B cell (primary cell): ENCODE data around the gene MYO5C. TPM values are rescaled to one million over a fixed set of nuclear protein-coding genes. Genes with fewer than 3 reads are reported as not detected.

Experiments
- ATAC-seq: fragments of 200-7000 bp; cut with Tn5 transposase; one replicate; pipeline ENCODE4 v1.10.0; 2021; ENCODE audit warnings: low read depth, mild to moderate bottlenecking, moderate number of reproducible peaks, moderate library complexity
- CTCF ChIA-PET: fragments of 350-600 bp; sonication (Branson Sonifier 250); formaldehyde crosslinking; loops from one replicate; lab custom pipeline; 2021; ENCODE audit warnings: antibody characterized with exemption, inconsistent platforms; lab: Charles Lee
- POLR2A ChIA-PET: fragments of 350-600 bp; sonication (Branson Sonifier 250); formaldehyde crosslinking; loops from one replicate; lab custom pipeline; 2021; ENCODE audit warnings: antibody characterized with exemption; lab: Charles Lee
- DNase-seq: peaks from one replicate; pipeline ENCODE4 v3.0.0; 2013
- H2AFZ ChIP-seq: 2 replicates; pipeline ENCODE4 v1.6.1; 2012; ENCODE audit warnings: mild to moderate bottlenecking, low read depth, low read length; ENCODE audit not compliant: insufficient read depth, poor library complexity, severe bottlenecking
- H3K27ac ChIP-seq, 2 donors: 1 replicate in 1 of 2; 2 replicates in 1 of 2; pipeline ENCODE4 v1.5.1; 2012 to 2013; ENCODE audit warnings: low read length in 2 of 2, mild to moderate bottlenecking in 2 of 2, moderate library complexity in 1 of 2
- H3K27me3 ChIP-seq, 4 experiments: fragments of 200-600 bp in 1 of 4; sonication (generic) in 1 of 4; replicated peaks in 1 of 4; 1 replicate in 2 of 4; 2 replicates in 2 of 4; pipeline versions ENCODE4 v1.6.1 to v1.7.0; 2013 to 2016; ENCODE audit warnings: low read length in 3 of 4, mild to moderate bottlenecking in 2 of 4, mixed read lengths in 1 of 4, moderate library complexity in 1 of 4; ENCODE audit not compliant: insufficient read depth in 4 of 4, control insufficient read depth in 3 of 4; ENCODE audit errors: control extremely low read depth in 1 of 4
- H3K36me3 ChIP-seq, 2 experiments: replicated peaks in 1 of 2; 1 replicate in 1 of 2; 2 replicates in 1 of 2; pipeline versions ENCODE4 v1.6.1 to v1.7.1; 2013; ENCODE audit warnings: low read length in 1 of 2; ENCODE audit not compliant: insufficient read depth in 2 of 2, control insufficient read depth in 1 of 2; ENCODE audit errors: control extremely low read depth in 1 of 2, extremely low read depth in 1 of 2
- H3K4me1 ChIP-seq, 2 donors: fragments of 200-600 bp in 1 of 2; sonication (generic) in 1 of 2; 1 replicate in 1 of 2; 2 replicates in 1 of 2; pipeline versions ENCODE4 v1.5.1 to v1.6.1; 2013 to 2017; ENCODE audit warnings: low read length in 2 of 2; ENCODE audit not compliant: control insufficient read depth in 2 of 2, insufficient read depth in 2 of 2
- H3K4me2 ChIP-seq: replicated peaks from 2 replicates; pipeline ENCODE3; 2012; ENCODE audit warnings: mild to moderate bottlenecking, low read depth, low read length; ENCODE audit not compliant: poor library complexity, severe bottlenecking
- H3K4me3 ChIP-seq, 5 experiments: fragments of 200-600 bp in 1 of 5; sonication (generic) in 1 of 5; 1 replicate in 3 of 5; 2 replicates in 2 of 5; pipeline versions ENCODE4 v1.5.1 to v1.7.0; 2011 to 2016; ENCODE audit warnings: low read length in 4 of 5, mild to moderate bottlenecking in 4 of 5, low read depth in 2 of 5, control low read depth in 1 of 5, moderate library complexity in 1 of 5; ENCODE audit not compliant: insufficient read depth in 1 of 5; ENCODE audit errors: control extremely low read depth in 1 of 5, extremely low read depth in 1 of 5
- H3K79me2 ChIP-seq: fragments of 200-600 bp; sonication (generic); one replicate; pipeline ENCODE4 v1.6.0; 2016; ENCODE audit warnings: low read length; ENCODE audit not compliant: control insufficient read depth, insufficient read depth
- H3K9ac ChIP-seq: fragments of 200-600 bp; sonication (generic); 2 replicates; pipeline ENCODE4 v1.6.1; 2017; ENCODE audit warnings: mild to moderate bottlenecking, low read length, moderate library complexity
- H3K9me3 ChIP-seq, 3 donors: one replicate each; pipeline versions ENCODE4 v1.6.1 to v1.7.1; 2013; ENCODE audit warnings: low read length in 2 of 3; ENCODE audit not compliant: control insufficient read depth in 2 of 3, insufficient read depth in 1 of 3; ENCODE audit errors: control extremely low read depth in 1 of 3
- H4K20me1 ChIP-seq: 2 replicates; pipeline ENCODE4 v1.6.0; 2012; ENCODE audit warnings: mild to moderate bottlenecking, low read length; ENCODE audit not compliant: insufficient read depth, control insufficient read depth, poor library complexity, severe bottlenecking
- H3K27ac Mint-ChIP-seq: one replicate; pipeline ENCODE4 v1.8.0; 2021; ENCODE audit warnings: mixed read lengths
- H3K27me3 Mint-ChIP-seq: one replicate; pipeline ENCODE4 v1.8.0; 2021; ENCODE audit warnings: mixed read lengths
- H3K4me1 Mint-ChIP-seq: one replicate; pipeline ENCODE4 v1.8.0; 2021; ENCODE audit warnings: mixed read lengths
- H3K4me3 Mint-ChIP-seq: one replicate; pipeline ENCODE4 v1.8.0; 2021; ENCODE audit warnings: mixed read lengths
- H3K9me3 Mint-ChIP-seq: one replicate; pipeline ENCODE4 v1.8.0; 2022; ENCODE audit warnings: mixed read lengths; ENCODE audit not compliant: insufficient read depth
- CTCF ChIP-seq: fragments of 200-600 bp; IDR thresholded peaks from one replicate; pipeline ENCODE4 v1.8.0; 2022; ENCODE audit warnings: antibody characterized with exemption, mild to moderate bottlenecking
- EZH2 ChIP-seq: IDR thresholded peaks from 2 replicates; pipeline ENCODE4 v1.6.1; 2012; ENCODE audit warnings: borderline replicate concordance, low read depth, mild to moderate bottlenecking, moderate library complexity, low read length; ENCODE audit not compliant: insufficient read depth, poor library complexity, severe bottlenecking
- WGBS: methylation state at CpG from one replicate; pipeline ENCODE4 v1.1.5; 2013; ENCODE audit warnings: missing lambda C conversion rate; ENCODE audit not compliant: insufficient coverage; 5-methylcytosine and 5-hydroxymethylcytosine counted together
- intact Hi-C: fragments of 100-400 bp; cut with micrococcal nuclease; formaldehyde crosslinking; loops from one replicate; pipeline ENCODE4 v1.10.0; 2022
- polyA plus RNA-seq: library from polyadenylated mRNA; depleted of rRNA; stranded (reverse); fragments of >200 nt; gene quantifications from 2 replicates; pipeline ENCODE4 v1.2.3, GENCODE V29; 2012
- total RNA-seq, 2 donors: library from RNA; stranded (reverse); fragments of 120-200 nt in 1 of 2; gene quantifications; 1 replicate in 1 of 2; 2 replicates in 1 of 2; pipeline versions ENCODE4 v1.2.3 to v1.2.4, GENCODE V29; 2013 to 2022

MYO5C gene
- total and polyA plus RNA-seq, 2 donors (not counting 1 experiment from before 2014, with no cell fraction given), result 0.54 to 4.5 TPM

DNA sequence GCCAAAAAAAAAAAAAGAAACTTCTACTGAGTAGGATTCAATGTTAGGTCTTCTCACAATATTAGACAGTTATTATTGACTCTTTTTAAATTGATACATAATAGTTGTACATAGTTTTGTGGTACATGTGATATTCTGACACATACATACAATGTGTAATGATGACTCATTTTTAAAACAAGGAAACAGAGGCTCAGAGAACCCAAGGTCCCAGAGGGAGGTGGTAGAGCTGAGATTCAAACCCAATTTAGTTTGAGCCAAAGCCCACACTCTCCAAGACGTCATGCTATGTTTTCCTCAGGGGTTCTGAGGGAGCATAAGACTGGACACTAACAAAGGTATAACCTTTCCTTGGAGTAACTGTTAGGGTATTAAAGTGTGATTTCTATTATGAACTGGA lies 40.6 kb downstream of the MYO5C start:
- Mint-ChIP-seq H3K9me3 (no peaks in the 10 kb centered on the region), H3K27me3 (no peaks in the 10 kb centered on the region), H3K27ac (no peak overlapping the region), H3K4me3 (no peak overlapping the region), H3K4me1 (peaks cover 35% of the 10 kb centered on the region)
- ATAC-seq (no peak), DNase-seq (no peak)
- peaks cover 16 to 26% of the 10 kb centered on the region in 2 donors for H3K4me1 ChIP-seq
- no peaks in the 10 kb centered on the region for H3K79me2 ChIP-seq
- no peaks in the 10 kb centered on the region for H4K20me1 ChIP-seq
- intact Hi-C loops, result loop anchor here (5.0 to 10.0 kb wide), 2 partner anchors 312 to 350 kb away; partner anchors contain the start of gene ARPP19
- ChIA-PET POLR2A (interaction anchor here (0.7 to 7.0 kb wide), 2 partner anchors 21 to 34 kb away, joined by 3 to 61 read pairs; no protein-coding TSS in a partner anchor), CTCF (interaction anchor here (0.7 to 17.8 kb wide), 17 partner anchors 23 to 480 kb away, joined by 3 to 512 read pairs (median 6); no protein-coding TSS in a partner anchor)
- no peaks in the 10 kb centered on the region for H3K27me3 ChIP-seq
- WGBS, result no CpG with 5 or more reads among the region's 1 CpG
- H3K4me2 ChIP-seq, result no peak overlapping the region
- H3K9me3 ChIP-seq, result no peaks in the 10 kb centered on the region
- no peak overlapping the region for H2AFZ ChIP-seq
- no peaks in the 10 kb centered on the region for H3K36me3 ChIP-seq
- H3K4me3 ChIP-seq, result no peak overlapping the region
- no peak overlapping the region for H3K27ac ChIP-seq
- TF ChIP-seq CTCF (no peak), EZH2 (no peak)
- no peak overlapping the region for H3K9ac ChIP-seq

- H3K9me3 ChIP-seq, result no peaks in the 10 kb centered on the region
- no peaks in the 10 kb centered on the region for H4K20me1 ChIP-seq
- no peaks in the 10 kb centered on the region for H3K79me2 ChIP-seq
- H3K27me3 ChIP-seq, result no peaks in the 10 kb centered on the region
- H3K4me2 ChIP-seq, result peak overlapping the region; percentile 14
- no peaks in the 10 kb centered on the region for H3K9me3 Mint-ChIP-seq
- TF ChIP-seq CTCF, result no peak
- TF ChIP-seq EZH2, result no peak
- 50% methylated on average over 2 of the region's 4 CpGs for WGBS
- ChIA-PET POLR2A (interaction anchor here (0.7 to 7.0 kb wide), 6 partner anchors 21 to 1492 kb away, joined by 3 to 61 read pairs (median 5); no protein-coding TSS in a partner anchor), CTCF (interaction anchor here (0.7 to 17.8 kb wide), 17 partner anchors 8 to 480 kb away, joined by 3 to 512 read pairs (median 5); no protein-coding TSS in a partner anchor)
- peak overlapping the region; percentile 25 for H3K4me3 Mint-ChIP-seq
- peak; percentile 70 for ATAC-seq
- peaks cover 35% of the 10 kb centered on the region for H3K4me1 Mint-ChIP-seq
- no peak overlapping the region for H3K4me3 ChIP-seq
- peak; percentile 51 for DNase-seq
- H3K4me1 ChIP-seq, result peaks cover 16 to 26% of the 10 kb centered on the region in 2 donors
- H3K36me3 ChIP-seq, result no peaks in the 10 kb centered on the region
- intact Hi-C loops, result loop anchor here (10.0 kb wide), 1 partner anchor 350 kb away; no protein-coding TSS in a partner anchor
- no peaks in the 10 kb centered on the region for H3K27me3 Mint-ChIP-seq
- H2AFZ ChIP-seq, result peak overlapping the region; percentile 30
- H3K9ac ChIP-seq, result no peak overlapping the region
- H3K27ac Mint-ChIP-seq, result peak overlapping the region; percentile 85
- H3K27ac ChIP-seq, result no peak overlapping the region
Measured at GRCh38 chr15:52254391-52254790, 41.2 kb downstream of the MYO5C start.
